ENCODE results near the gene ERVH48-1. TPM values are rescaled to one million over a fixed set of nuclear protein-coding genes. Genes with fewer than 3 reads are reported as not detected.
A peak's percentile ranks its signal among the peaks of the same experiment; 100 is the strongest.

The ERVH48-1 gene
- total RNA-seq, 4 donors from 2014 or later, result not detected

GRCh38 chr21:42887326-42887725, 38.1 kb downstream of the ERVH48-1 start:
- WGBS, 2 donors (ENCODE audit: low coverage in 1 of 2), result 93 to 97% methylated on average over 5 of the region's 5 CpGs
- Histone ChIP-seq H3K9me3 (no peaks in the 10 kb centered on the region), H3K27ac (no peak overlapping the region), H3K4me3 (no peak overlapping the region), H3K27me3 (no peaks in the 10 kb centered on the region), H3K4me1 (peaks cover 0 to 3% (median under 1%) of the 10 kb centered on the region in 4 donors), H3K36me3 (no peaks in the 10 kb centered on the region)
- DNase-seq, result no peak
- intact Hi-C loops (cut with DNase I; ENCODE audit: low total_unique reads), result no loop called here
- in situ Hi-C loops (cut with MboI; ENCODE audit: low pct_ligation_motif_present in 1 of 4, low pct_unique_long_range_greater_than_20kb in 1 of 4, low sequenced_read_pairs in 3 of 4), result no loop called here
- TF ChIP-seq POLR2A (IDR thresholded peaks at IDR 0.05) (no peak), EP300 (IDR thresholded peaks at IDR 0.05; ENCODE audit: low read depth) (no peak), CTCF (IDR thresholded peaks at IDR 0.05) (no peak), POLR2AphosphoS5 (IDR thresholded peaks at IDR 0.05) (no peak)

GRCh38 chr21:42883921-42884320, 41.5 kb downstream of the ERVH48-1 start:
- Histone ChIP-seq H3K4me3 (no peak overlapping the region), H3K4me1 (peaks cover 0 to 7% (median 5%) of the 10 kb centered on the region in 4 donors), H3K27me3 (no peaks in the 10 kb centered on the region), H3K36me3 (no peaks in the 10 kb centered on the region), H3K27ac (no peak overlapping the region), H3K9me3 (no peaks in the 10 kb centered on the region)
- 67 to 94% methylated on average over 1 of the region's 1 CpG for WGBS, 2 donors (ENCODE audit: low coverage in 1 of 2)
- TF ChIP-seq CTCF (IDR thresholded peaks at IDR 0.05) (no peak), POLR2A (IDR thresholded peaks at IDR 0.05) (no peak), EP300 (IDR thresholded peaks at IDR 0.05; ENCODE audit: low read depth) (no peak), POLR2AphosphoS5 (IDR thresholded peaks at IDR 0.05) (no peak)
- intact Hi-C loops (cut with DNase I; ENCODE audit: low total_unique reads), result no loop called here
- DNase-seq, result no peak
- in situ Hi-C loops (cut with MboI; ENCODE audit: low pct_ligation_motif_present in 1 of 4, low pct_unique_long_range_greater_than_20kb in 1 of 4, low sequenced_read_pairs in 3 of 4), result no loop called here

- intact Hi-C loops (cut with DNase I; ENCODE audit: low total_unique reads), result no loop called here
- WGBS, 2 donors (ENCODE audit: low coverage in 1 of 2), result 86 to 92% methylated on average over 3 to 6 of the region's 6 CpGs
- Histone ChIP-seq H3K27me3 (no peaks in the 10 kb centered on the region), H3K27ac (peak overlapping the region in 1 of 4 donors; percentile 92), H3K4me3 (peak overlapping the region in 1 of 4 donors; percentile 99), H3K9me3 (no peaks in the 10 kb centered on the region), H3K4me1 (peaks cover 6 to 19% (median 12%) of the 10 kb centered on the region in 4 donors), H3K36me3 (peaks cover 0 to 3% (median 0%) of the 10 kb centered on the region in 4 donors)
- in situ Hi-C loops (cut with MboI; ENCODE audit: low pct_ligation_motif_present in 1 of 4, low pct_unique_long_range_greater_than_20kb in 1 of 4, low sequenced_read_pairs in 3 of 4), result no loop called here
- no peak for DNase-seq
- TF ChIP-seq CTCF (IDR thresholded peaks at IDR 0.05) (no peak), POLR2AphosphoS5 (IDR thresholded peaks at IDR 0.05) (no peak), EP300 (IDR thresholded peaks at IDR 0.05; ENCODE audit: low read depth) (no peak), POLR2A (IDR thresholded peaks at IDR 0.05) (no peak)
Measured at GRCh38 chr21:42880352-42880751, 45.1 kb downstream of the ERVH48-1 start.

GRCh38 chr21:42878993-42879787, 46.2 kb downstream of the ERVH48-1 start, which contains the start of gene WDR4:
Gene WDR4, minus strand, starts transcription at chr21:42879539. Its CDS starts 44 bp downstream, at chr21:42879495.
- WGBS, 2 donors (ENCODE audit: low coverage in 1 of 2), result 0% methylated on average over 63 of the region's 80 CpGs; no CpG with 5 or more reads in 1 of the 2 donors
- TF ChIP-seq POLR2A (IDR thresholded peaks at IDR 0.05) (peak; percentile 88), CTCF (IDR thresholded peaks at IDR 0.05) (no peak), EP300 (IDR thresholded peaks at IDR 0.05; ENCODE audit: low read depth) (no peak), POLR2AphosphoS5 (IDR thresholded peaks at IDR 0.05) (peak; percentile 93 to 96 (median 93))
- peak within 1 kb of the TSS; percentile 64 to 99 (median 96) for H3K4me3 ChIP-seq
- H3K4me1 ChIP-seq, result peaks cover 6 to 19% (median 12%) of the 10 kb centered on the region in 4 donors
- peak; percentile 99 for DNase-seq
- H3K9me3 ChIP-seq, result no peaks in the 10 kb centered on the region
- intact Hi-C loops (cut with DNase I; ENCODE audit: low total_unique reads) (no loop called here), in situ Hi-C loops (cut with MboI; ENCODE audit: low pct_ligation_motif_present in 1 of 4, low pct_unique_long_range_greater_than_20kb in 1 of 4, low sequenced_read_pairs in 3 of 4) (no loop called here)
- no peaks in the 10 kb centered on the region for H3K27me3 ChIP-seq
- peaks cover 0 to 9% (median 0%) of the 10 kb centered on the region in 4 donors for H3K36me3 ChIP-seq
- peak within 1 kb of the TSS; percentile 83 to 99 (median 91) for H3K27ac ChIP-seq

All from transverse colon (tissue), 4 donors.